ENCODE results near the gene ZFX.

The ZFX gene

DNA sequence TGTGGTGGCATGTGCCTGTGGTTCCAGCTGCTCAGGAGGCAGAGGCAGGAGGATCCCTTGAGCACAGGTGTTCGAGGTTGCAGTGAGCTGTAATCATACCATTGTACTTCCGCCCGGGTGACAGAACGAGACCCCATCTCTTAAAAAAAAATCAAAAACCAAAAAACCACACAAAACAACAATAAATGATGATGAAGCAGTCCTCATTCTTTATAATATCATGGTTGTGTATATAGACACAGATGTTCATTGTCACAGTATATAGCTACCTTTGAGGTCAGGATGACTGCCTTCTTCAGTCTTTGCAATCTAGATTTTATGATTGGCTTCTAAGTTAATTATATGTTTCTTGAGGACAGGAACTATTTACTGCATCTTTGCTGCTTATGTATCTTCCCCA, 37.0 kb downstream of the ZFX start:
- no peak overlapping the region for H3K4me3 Mint-ChIP-seq
- H3K9me3 Mint-ChIP-seq: no peaks in the 10 kb centered on the region
- H3K4me1 Mint-ChIP-seq: no peaks in the 10 kb centered on the region
- H3K27ac Mint-ChIP-seq: peak overlapping the region; percentile 30
- no peaks in the 10 kb centered on the region for H3K27me3 Mint-ChIP-seq (ENCODE audit: low read depth, poor library complexity)
- TF ChIP-seq, protein P1, sequence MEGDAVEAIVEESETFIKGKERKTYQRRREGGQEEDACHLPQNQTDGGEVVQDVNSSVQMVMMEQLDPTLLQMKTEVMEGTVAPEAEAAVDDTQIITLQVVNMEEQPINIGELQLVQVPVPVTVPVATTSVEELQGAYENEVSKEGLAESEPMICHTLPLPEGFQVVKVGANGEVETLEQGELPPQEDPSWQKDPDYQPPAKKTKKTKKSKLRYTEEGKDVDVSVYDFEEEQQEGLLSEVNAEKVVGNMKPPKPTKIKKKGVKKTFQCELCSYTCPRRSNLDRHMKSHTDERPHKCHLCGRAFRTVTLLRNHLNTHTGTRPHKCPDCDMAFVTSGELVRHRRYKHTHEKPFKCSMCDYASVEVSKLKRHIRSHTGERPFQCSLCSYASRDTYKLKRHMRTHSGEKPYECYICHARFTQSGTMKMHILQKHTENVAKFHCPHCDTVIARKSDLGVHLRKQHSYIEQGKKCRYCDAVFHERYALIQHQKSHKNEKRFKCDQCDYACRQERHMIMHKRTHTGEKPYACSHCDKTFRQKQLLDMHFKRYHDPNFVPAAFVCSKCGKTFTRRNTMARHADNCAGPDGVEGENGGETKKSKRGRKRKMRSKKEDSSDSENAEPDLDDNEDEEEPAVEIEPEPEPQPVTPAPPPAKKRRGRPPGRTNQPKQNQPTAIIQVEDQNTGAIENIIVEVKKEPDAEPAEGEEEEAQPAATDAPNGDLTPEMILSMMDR (IDR thresholded peaks at IDR 0.05): no peak
- peaks cover 65% of the 10 kb centered on the region for H3K36me3 Mint-ChIP-seq (ENCODE audit: low read depth)
- no peak for DNase-seq

DNA sequence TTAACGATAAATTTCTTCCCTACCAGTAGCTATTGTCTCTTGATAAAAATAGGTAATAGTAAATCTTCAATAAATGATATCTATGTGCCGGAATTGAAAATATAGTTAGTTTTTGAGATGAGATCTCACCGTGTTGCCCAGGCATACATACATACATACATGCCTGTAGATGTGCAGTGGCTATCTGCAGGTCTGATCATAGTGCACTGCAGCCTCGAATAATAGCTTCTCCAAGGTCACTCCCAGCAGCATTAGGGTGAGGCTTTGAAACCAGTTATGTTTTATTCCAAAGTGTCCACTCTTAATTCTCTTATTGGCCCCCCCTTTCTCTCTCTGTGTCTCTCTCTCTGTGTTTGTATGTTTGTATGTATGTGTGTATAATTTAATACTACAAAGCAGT, 37.5 kb downstream of the ZFX start:
- Mint-ChIP-seq H3K36me3 (ENCODE audit: low read depth) (peaks cover 69% of the 10 kb centered on the region), H3K27ac (no peak overlapping the region)

DNA sequence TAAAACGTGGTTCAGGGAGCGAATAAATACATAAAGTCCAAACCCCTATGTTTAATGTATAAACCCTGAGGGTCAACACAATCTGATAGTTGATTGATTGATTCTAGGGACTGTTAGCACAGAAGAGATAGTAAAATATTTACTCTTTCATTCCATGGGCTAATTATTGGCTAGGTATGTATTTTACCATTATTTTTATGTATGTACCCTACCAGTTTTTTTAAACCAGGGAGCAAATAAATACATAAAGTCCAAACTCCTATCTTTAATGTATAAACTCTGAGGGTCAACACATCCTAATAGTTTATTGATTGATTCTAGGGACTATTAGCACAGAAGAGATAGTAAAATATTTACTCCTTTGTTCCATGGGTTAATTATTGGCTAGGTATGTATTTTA, 40.0 kb downstream of the ZFX start:
- Mint-ChIP-seq H3K36me3 (ENCODE audit: low read depth) (peaks cover 87% of the 10 kb centered on the region), H3K27me3 (ENCODE audit: low read depth, poor library complexity) (no peaks in the 10 kb centered on the region), H3K4me3 (no peak overlapping the region), H3K9me3 (no peaks in the 10 kb centered on the region), H3K4me1 (peaks cover 6% of the 10 kb centered on the region), H3K27ac (no peak overlapping the region)
- no peak for DNase-seq
- TF ChIP-seq, protein P1 (IDR thresholded peaks at IDR 0.05): no peak

More for the DNA sequence above, 37.5 kb downstream of the ZFX start:
- H3K27me3 Mint-ChIP-seq (ENCODE audit: low read depth, poor library complexity): no peaks in the 10 kb centered on the region
- no peaks in the 10 kb centered on the region for H3K4me1 Mint-ChIP-seq
- no peak overlapping the region for H3K4me3 Mint-ChIP-seq
- TF ChIP-seq, protein P1 (IDR thresholded peaks at IDR 0.05): no peak
- no peak for DNase-seq
- H3K9me3 Mint-ChIP-seq: no peaks in the 10 kb centered on the region

DNA sequence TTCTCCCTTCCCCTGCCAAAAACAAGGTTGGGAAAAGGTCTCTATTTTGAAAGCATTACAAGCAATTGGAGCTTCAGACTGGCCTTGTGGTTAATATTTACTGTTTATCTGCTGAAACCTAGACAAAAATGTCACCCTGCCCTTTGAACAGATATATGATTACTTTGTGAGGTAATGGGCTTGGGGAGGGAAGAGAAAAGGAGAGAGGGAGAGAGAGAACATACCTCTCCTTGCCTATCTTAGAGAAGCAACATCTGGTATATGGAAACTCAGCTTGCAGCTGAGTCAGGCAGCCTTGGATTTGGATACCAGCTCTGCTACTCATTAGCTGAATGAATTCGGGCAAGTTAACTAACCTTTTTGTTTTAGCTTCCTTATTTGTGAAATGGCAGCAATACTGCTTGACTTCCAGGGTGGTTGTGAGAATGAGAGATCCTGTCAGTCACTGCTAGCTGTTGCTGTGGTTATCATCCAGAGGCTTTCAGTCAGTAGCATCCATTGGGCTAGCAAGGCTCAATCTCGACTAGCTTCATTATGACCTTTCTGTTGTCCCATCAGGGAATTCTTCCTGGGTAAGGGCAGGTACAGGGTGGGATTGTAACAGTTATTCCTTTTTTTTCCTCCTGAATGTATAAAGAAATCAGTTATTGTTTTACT, 41.1 kb downstream of the ZFX start:
- Mint-ChIP-seq H3K4me1 (peaks cover 6% of the 10 kb centered on the region), H3K36me3 (ENCODE audit: low read depth) (peaks cover 90% of the 10 kb centered on the region), H3K4me3 (no peak overlapping the region), H3K9me3 (no peaks in the 10 kb centered on the region), H3K27ac (no peak overlapping the region), H3K27me3 (ENCODE audit: low read depth, poor library complexity) (no peaks in the 10 kb centered on the region)
- DNase-seq: no peak
- TF ChIP-seq, protein P1 (IDR thresholded peaks at IDR 0.05): no peak

DNA sequence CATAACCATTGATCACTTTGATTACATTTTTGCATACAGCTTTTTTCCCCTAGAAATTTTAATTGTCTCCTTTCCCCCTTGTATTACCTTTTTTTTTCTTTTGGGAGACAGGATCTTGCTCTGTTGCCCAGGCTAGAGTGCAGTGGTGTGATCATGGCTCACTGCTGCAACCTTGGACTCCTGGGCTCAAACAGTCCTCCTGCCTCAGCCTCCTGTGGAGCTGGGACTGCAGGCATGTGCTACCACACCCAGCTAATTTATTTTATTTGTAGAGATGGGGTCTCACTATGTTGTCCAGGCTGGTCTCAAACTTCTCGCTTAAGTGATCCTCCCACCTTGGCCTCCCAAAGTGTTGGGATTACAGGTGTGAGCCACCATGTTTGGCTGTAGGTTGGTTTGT, 47.0 kb downstream of the ZFX start:
- H3K4me1 Mint-ChIP-seq: peaks cover 12% of the 10 kb centered on the region
- no peaks in the 10 kb centered on the region for H3K9me3 Mint-ChIP-seq
- H3K27ac Mint-ChIP-seq: no peak overlapping the region

More for the DNA sequence above, 47.0 kb downstream of the ZFX start:
- H3K4me3 Mint-ChIP-seq: no peak overlapping the region
- H3K36me3 Mint-ChIP-seq (ENCODE audit: low read depth): peaks cover 68% of the 10 kb centered on the region
- TF ChIP-seq, protein P1 (IDR thresholded peaks at IDR 0.05): no peak
- H3K27me3 Mint-ChIP-seq (ENCODE audit: low read depth, poor library complexity): no peaks in the 10 kb centered on the region
- DNase-seq: no peak
